Head of caudate nucleus (tissue), 42 donors: Measurements from ENCODE around the gene GFOD2.
A peak's percentile ranks its signal among the peaks of the same experiment; 100 is the strongest.
"Not testable (repeated sequence)": the region's sequence is repeated elsewhere in the genome, so short reads cannot be mapped to it uniquely, and the experiment has no call there.

Experiments
- DNase-seq, 42 donors: peaks; one replicate each; pipeline versions ENCODE4 v3.0.0 to v3.0.0-alpha.2; 2020 to 2021; ENCODE audit warnings: mixed read lengths in 7 of 42
- intact Hi-C: fragments of 100-400 bp; cut with DNase I; formaldehyde crosslinking; loops from one replicate; pipeline ENCODE4 v1.15.0; 2022

GFOD2 gene, protein sequence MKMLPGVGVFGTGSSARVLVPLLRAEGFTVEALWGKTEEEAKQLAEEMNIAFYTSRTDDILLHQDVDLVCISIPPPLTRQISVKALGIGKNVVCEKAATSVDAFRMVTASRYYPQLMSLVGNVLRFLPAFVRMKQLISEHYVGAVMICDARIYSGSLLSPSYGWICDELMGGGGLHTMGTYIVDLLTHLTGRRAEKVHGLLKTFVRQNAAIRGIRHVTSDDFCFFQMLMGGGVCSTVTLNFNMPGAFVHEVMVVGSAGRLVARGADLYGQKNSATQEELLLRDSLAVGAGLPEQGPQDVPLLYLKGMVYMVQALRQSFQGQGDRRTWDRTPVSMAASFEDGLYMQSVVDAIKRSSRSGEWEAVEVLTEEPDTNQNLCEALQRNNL

GRCh38 chr16:67719048-67719777 is at the start of gene GFOD2:
Gene GFOD2, minus strand, starts transcription at chr16:67719316. Its CDS starts 33,601 bp downstream, at chr16:67685715.
- DNase-seq, result peak; percentile 89 to 99 (median 97)
- intact Hi-C loops, result no loop called here

- intact Hi-C loops, result no loop called here
- DNase-seq, result no peak
Observed at GRCh38 chr16:67767953-67768352, 48.8 kb upstream of the GFOD2 start.

DNA sequence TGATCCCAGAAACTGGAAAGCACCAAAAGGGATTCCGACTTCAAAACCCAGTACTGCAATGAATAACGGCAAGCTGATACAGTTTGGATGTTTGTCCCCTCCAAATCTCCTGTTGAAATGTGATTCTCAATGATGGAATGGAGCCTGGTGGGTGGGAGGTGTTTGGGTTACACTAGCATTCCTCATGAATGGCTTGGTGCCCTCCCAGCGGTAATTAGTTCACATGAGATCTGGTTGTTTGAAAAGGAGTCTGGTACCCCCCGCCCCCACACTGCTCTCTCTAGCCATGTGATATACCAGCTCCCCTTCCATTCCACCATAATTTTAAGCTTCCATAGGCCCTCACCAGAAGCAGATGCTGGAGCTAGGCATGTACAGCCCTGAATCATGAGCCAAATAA is 47.2 kb upstream of the GFOD2 start:
- no peak for DNase-seq
- intact Hi-C loops, result no loop called here

DNA sequence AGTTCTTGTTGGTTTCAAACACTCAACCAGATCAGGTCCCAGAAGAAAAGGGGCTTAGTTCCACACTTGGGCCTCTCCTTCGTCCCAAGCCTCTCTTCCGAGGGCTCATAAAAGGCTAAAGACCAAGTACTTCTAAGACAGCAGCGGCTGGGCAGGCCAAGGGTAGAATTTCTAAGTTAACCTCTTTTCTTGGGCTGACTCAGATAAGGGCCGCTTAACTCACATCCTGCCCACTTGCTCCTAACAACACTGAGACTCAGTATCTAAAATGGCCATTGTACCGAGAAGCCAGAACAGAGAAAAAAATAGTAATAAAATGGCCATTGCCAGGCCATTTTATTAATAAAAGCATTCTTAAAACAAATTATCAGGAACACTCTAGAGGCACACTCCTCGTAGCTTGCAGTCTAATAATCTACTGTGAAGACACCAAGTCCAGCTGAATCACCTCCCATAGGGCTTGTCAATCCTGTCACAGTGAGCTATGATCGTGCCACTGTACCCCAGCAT is 45.1 kb upstream of the GFOD2 start:
- no peak for DNase-seq
- intact Hi-C loops, result no loop called here

GRCh38 chr16:67763066-67763465 is 44.0 kb upstream of the GFOD2 start:
- no peak for DNase-seq
- intact Hi-C loops, result no loop called here

DNA sequence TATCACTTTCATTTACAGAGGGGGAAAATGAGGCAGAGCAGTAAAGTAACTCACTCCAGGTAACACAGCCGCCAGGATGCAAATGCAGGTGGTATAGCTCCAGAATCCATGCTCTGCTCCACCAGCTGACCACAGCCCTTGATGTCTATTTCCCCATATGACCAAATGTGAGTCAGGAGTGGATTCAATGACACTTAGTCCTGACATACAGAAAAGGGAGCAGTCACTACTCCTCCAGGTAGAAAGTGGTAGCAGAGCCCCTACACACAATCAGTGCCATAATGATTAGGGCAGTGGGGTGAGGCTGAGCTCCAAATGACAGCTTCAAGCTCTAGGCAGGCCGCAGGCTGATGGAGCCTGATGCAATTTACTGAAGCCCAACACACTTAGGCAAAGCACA is 43.3 kb upstream of the GFOD2 start:
- DNase-seq, result no peak
- intact Hi-C loops, result no loop called here

- intact Hi-C loops, result no loop called here
- no peak for DNase-seq
Observed at GRCh38 chr16:67761924-67762323, 42.8 kb upstream of the GFOD2 start.

DNA sequence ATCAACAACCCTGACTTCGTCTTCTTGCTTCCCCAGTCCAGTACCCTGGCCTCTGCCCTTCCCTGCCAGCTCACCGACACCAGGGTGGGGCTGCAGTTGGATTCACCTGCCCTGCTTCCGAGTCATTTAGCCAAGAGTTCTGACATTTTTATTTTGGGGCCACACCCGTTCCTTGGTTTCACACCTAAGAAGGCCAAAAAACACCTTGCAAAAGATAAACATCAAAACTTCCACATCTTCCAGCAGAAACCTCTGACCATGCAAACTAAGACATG is 41.8 kb upstream of the GFOD2 start:
- no peak for DNase-seq
- intact Hi-C loops, result no loop called here

DNA sequence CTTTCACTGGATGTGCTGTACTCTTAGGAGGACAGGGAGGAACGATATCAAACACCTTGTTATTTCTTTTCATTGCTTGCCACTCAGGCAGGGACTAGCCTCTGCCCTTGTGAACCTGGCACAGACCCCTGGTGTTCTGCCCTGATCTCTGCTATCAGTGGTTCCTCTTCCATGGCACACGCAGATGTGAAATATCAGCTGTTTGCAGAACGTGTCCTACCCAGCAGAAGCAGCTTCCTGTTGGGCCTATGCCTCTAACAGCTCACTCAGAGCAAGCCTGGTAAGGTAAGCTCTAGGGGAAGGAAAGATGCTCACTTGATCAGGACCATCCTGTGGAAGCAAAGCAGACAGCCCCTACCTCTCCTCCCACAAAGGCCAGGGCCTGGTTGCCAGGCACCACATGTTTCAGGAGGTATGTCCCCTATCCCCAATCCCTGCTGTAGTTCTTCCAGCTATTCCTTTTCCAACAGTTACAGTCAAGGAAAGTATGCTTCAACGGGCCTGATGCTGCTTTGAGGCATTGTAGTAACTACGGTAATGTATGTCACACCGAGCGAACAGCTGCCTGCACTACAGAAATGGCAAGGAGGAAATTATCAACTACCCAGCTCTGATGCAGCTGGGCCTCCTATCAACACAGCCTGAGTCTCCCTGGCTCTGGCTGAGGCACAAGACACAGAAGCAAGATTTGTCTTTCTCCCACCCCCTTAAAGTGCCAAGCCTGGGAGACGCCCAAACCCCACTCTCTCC is 41.3 kb upstream of the GFOD2 start:
- intact Hi-C loops, result no loop called here
- DNase-seq, result no peak

GRCh38 chr16:67758966-67759365 is 39.9 kb upstream of the GFOD2 start:
- intact Hi-C loops, result no loop called here
- no peak for DNase-seq

DNA sequence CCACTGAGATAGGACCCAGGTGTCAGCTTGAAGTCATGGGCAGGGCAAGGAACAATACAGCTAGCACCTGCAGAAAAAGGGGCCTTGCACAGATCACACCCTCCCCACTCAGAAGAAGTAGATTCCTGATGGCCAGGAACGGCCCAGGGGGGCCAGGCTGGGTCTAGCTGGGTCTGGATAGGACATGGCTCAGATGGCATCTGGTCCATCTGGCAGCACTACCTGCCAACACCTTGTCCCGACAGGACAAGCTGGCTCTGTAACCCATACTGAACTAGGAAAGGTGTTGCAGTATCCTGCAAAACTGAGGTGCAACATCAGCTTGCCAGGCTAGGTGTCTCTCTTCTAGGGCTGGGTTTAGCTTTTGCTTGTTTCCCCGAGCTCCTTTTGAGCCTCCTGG is 38.9 kb upstream of the GFOD2 start:
- intact Hi-C loops, result no loop called here
- no peak for DNase-seq

GRCh38 chr16:67752641-67753040 is 33.5 kb upstream of the GFOD2 start:
- DNase-seq, result no peak
- intact Hi-C loops, result no loop called here

GRCh38 chr16:67751331-67751730 is 32.2 kb upstream of the GFOD2 start:
- intact Hi-C loops, DNase-seq: not testable (repeated sequence)

GRCh38 chr16:67750466-67750865 is 31.4 kb upstream of the GFOD2 start:
- DNase-seq, result no peak
- intact Hi-C loops, result no loop called here

GRCh38 chr16:67749436-67750078 is 30.4 kb upstream of the GFOD2 start:
- DNase-seq, result no peak
- intact Hi-C loops, result no loop called here

DNA sequence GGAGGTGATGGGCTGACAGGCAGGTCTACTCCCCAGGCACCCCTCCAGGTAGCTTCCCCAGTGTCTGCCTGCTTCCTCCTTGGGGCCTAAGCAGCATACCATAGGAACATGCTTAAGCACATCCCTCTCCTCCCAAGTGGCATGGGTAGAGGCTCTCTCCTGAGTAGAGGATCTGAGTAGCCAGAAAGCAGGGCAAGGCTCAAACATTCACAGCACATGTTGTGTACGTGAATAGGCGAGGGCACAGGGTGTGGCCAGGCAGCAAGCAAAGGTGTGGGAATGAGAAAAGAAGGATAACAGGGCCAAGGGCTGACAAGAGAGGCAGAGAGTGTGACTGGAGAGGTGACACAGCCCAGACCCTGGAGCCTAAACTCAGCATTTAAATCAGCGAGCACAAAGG is 29.7 kb upstream of the GFOD2 start:
- DNase-seq, result no peak
- intact Hi-C loops, result no loop called here

DNA sequence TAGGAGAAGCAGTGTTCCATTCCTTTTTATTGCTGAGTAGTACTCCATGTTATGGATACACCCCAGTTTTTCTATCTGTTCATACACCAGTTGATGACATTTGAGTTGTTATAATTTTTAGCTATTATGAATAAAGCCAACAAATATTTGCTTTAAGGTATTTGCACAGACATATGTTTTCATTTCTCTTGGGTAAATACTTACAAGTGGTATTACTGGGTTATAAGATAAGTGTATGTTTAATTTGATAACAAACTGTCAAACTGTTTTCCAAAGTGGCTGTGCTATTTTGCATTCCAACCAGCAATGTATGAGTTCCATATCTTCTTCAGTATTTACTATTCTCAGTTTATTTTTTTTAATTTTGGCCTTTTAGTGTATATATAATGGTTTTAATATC is 27.7 kb upstream of the GFOD2 start:
- no peak for DNase-seq

DNA sequence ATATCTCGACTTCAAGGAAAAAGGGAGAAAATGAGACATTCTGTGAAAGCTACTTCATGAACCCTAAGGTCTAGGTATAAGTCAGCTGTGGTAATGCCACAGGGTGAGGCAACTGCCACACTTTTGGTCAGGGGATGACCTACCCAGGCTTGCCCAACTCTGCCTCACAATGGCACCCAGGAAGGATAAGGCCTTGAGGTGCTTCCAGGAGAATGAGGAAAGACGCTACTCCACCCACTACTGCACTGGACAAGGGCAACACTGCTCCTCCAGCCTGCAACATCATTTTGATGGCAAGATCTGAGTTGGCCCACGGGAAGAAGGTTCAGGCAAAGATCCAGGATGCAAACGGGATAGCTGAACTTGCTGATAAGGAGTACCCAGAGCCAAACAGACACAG is 22.0 kb upstream of the GFOD2 start:
- intact Hi-C loops, result no loop called here
- DNase-seq, result no peak

More for the DNA sequence above, 27.7 kb upstream of the GFOD2 start:
- intact Hi-C loops, result no loop called here

GRCh38 chr16:67740391-67740790 is 21.3 kb upstream of the GFOD2 start:
- intact Hi-C loops, result no loop called here
- no peak for DNase-seq

DNA sequence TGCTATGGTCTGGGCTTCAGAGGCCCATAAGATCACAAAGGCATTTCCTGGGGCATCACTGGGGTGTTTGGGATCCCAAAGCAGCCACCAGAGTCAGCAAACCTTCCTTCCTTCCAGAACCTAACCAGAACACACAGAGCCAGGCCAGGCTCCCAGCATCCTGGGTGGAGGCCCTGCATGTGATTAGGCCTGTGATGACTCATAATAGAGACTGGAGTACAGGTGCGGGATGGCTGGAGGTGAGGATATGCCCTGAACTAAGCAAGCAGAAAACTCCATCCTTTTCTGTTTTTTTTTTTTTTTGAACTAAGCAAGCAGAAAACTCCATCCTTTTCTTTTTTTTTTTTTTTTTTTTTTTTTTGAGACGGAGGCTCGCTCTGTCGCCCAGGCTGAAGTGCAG is 17.7 kb upstream of the GFOD2 start:
- intact Hi-C loops, result no loop called here
- peak in 5 of 42 donors; percentile 6 to 48 (median 26) for DNase-seq
